Measurements from ENCODE around the gene IL4.
"Not testable (repeated sequence)": the region's sequence is repeated elsewhere in the genome, so short reads cannot be mapped to it uniquely, and the experiment has no call there.

The IL4 gene

DNA sequence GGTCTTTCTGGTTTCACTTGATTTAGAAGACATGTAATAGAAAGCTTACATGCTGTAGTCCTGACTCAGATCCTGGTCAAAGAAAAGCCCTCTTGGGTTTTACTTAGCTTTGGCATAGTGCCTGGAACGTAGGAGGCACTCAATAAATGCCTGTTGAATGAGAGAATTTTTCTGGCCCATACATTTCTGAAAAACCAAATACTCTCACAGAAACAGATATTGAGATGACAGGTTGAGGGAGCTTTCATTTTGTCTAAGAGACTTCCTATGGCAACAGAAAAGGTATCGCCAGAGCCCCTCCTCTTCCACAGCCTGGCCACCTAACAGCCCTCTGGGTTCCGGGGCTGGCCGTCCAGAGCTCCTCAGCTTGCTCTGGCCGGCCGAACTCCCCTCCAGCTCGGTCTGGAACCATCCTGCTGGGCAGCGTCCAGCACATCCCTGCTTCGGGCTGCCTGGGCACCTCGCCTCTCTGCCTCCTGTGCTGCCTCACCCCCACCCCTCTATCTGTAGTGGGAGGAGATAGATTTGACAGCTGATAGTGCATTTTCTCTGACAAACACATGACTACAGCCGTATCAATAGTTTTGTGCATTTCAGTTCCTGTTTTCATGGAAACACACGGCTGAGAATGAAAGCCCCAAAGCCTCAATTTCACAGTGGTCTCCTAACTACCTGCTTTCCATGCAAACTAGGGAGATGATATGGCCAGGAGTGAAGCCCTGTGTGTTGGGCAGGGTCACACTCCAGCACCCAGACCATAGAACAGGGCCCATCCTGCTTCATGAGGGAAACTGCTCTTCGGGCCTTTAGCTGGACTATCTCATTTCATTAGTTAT, 1.1 kb downstream of the IL4 start:
- no peak for DNase-seq (ENCODE audit: low spot score)

DNA sequence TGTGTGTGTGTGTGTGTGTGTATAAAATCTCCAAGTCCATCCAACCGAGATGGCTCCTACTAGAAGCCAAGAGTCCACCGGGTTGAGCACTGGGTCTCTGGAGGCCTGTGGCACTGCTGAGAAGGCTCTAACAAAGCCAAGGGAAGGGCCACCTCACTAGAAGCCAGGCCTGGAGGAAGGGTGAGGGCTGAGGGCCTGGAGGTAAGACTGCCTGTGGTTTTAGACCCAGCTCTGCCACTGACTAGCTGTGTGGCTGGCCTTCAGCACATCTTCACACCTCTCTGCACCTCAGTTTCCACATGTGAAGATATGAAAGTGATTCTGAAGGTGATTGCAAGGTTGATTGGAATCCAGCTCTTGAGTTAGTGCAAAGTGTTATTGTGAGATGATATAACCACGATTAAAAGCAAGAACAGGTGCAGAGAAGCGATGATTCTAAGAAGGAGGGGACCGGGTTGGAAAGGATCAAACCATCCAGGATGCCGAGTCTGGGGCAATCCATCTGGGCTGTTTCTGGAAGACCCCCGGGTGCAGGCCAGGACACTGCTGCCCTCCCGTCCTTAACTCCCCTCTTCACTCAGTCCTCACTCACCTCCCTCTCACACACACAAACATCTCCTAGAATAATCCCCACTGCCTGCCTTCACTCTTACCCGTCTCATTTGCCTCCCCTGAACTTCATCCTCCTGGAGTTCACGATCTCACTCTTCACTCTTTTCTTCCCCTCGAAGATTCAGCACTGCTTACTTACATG, 2.3 kb downstream of the IL4 start:
- no peak for DNase-seq (ENCODE audit: low spot score)

DNA sequence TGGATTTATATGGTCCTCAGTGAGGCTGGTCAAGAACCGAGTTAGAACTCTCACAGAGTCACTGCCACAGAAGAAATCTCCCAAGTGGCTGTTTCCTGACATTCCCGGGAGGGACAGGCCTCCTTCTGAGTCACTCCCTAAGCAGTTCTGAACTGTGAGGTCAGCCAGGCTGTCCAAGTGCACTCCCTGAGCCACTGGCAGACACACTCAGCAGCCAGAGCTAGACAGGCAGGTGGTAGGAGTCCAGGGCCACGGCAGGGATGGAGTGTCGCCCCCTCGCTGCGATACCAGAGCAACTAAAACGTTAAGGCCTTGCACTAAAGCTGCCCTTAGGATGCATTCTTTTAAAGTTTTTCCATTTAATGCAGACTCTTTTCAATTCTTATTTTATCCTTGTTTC, 3.4 kb downstream of the IL4 start:
- peak; percentile 63 for DNase-seq (ENCODE audit: low spot score)

DNA sequence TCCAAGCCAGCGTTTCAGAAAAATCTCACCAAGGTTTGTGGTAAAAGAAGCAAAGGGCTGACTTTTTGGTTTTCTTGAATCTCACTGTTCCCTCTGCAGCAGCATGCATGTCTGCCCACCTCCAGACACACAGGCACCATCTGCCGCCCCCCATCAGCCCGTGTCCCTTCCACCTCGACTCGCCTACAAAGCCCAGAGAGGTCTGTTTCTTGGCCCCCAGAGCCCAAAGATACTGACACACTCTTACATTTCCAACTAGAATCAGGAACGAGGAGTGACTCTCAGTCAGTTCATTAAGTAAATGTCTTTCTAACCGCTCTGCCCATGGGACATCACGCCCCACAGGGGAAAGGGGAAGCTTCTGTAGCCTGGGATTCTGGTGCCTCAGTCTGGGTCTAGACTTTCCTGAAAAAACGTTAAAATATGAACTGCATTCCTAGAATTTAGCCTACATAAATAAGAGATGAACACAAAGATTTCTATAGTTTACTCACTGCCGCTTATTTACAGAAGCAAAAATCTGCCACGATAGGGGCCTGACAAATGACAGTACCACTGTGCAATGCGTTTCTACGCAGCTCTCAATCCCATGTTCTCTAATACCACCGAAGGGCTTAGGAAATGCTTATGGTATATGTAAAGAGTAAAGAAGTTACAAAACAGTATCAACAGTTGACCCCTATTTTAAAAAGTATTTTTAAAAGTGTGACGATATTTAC, 4.1 kb downstream of the IL4 start:
- no peak for DNase-seq (ENCODE audit: low spot score)

GRCh38 chr5:132678735-132679134, 4.9 kb downstream of the IL4 start:
- DNase-seq (ENCODE audit: low spot score): no peak

GRCh38 chr5:132679166-132679565, 5.4 kb downstream of the IL4 start:
- no peak for DNase-seq (ENCODE audit: low spot score)

DNA sequence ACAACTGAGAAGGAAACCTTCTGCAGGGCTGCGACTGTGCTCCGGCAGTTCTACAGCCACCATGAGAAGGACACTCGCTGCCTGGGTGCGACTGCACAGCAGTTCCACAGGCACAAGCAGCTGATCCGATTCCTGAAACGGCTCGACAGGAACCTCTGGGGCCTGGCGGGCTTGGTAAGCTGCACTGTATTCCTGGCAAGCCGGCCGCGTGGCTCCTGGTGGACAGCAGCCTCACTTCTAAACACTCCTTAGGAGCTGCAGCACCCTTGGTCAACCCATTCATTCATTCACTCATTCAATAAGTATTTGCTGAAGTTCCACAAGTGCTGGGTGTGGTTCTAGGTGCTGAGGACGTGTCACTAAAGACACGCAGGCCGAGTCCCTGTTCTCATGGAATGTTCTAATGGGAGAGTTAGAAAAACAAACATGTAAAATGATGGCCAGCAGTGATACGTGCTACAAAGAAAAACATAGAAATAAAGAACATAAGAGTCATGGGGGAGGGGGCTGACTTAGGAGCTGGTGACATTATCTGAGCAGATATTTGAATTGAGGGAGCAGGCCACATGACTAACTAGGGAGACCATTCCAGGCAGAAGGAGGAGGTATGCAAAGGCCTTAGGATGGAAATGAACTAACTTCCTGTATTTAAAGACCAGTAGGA, 6.1 kb downstream of the IL4 start:
- DNase-seq (ENCODE audit: low spot score): no peak

GRCh38 chr5:132680780-132681475, 7.1 kb downstream of the IL4 start:
- DNase-seq (ENCODE audit: low spot score): no peak

GRCh38 chr5:132681476-132681831, 7.7 kb downstream of the IL4 start:
- no peak for DNase-seq (ENCODE audit: low spot score)

- DNase-seq (ENCODE audit: low spot score): no peak
Measured at GRCh38 chr5:132681983-132682382, 8.2 kb downstream of the IL4 start.

DNA sequence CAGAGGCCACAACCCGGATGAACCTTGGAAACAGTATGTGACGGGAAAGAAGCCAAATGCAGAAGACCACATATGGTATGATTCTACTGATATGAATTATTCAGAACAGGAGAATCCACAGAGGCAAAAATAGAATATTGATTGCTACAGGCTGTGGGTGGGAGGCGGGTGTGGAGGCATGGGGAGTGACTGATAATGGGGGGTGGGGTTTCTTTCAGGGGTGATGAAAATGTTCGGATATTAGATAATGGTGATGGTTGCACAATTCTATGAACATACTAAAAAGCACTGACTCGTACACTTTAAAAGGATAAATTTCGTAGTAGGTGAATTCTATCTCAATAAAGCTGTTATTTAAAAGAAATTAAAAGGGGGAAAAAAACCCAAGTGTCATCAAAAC, 10.7 kb downstream of the IL4 start:
- DNase-seq (ENCODE audit: low spot score): no peak

DNA sequence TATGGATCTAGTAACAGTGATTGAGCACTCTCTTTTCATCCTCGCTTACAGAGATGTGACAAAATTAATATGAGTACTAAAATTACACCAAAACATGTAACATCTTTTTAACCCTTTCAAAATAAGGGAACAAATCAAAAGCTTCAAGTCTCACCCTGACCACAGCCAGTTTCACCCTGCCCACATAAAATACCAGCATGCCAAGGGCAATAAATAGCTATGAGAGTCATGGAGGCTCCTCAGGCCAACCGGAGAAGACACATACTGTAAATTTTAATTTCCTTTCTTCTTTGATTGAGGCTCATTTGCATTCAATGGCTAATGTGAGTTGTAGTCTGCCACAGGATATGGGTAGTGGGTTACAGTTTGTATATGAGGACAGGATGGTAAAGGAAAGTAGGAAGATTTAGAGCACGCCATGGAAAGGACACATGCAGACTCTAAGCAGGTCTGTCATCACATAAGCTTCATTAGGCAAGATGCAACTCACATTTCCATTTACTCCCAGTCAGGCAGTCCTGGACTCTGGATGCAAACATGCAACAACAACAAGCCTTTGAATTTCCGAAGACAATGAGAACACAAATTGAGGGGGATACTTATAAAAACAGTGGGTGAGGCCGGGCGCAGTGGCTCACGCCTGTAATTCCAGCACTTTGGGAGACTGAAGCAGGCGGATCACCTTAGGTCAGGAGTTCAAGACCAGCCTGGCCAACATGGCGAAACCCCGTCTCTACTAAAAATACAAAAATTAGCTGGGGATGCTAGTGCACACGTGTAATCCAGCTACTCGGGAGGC, 11.3 kb downstream of the IL4 start:
- DNase-seq (ENCODE audit: low spot score): no peak

GRCh38 chr5:132686193-132686592, 12.4 kb downstream of the IL4 start:
- no peak for DNase-seq (ENCODE audit: low spot score)

- DNase-seq (ENCODE audit: low spot score): no peak
Measured at GRCh38 chr5:132687995-132688394, 14.2 kb downstream of the IL4 start.

- DNase-seq (ENCODE audit: low spot score): no peak
Measured at GRCh38 chr5:132688536-132689339, 14.9 kb downstream of the IL4 start.

GRCh38 chr5:132689513-132689912, 15.7 kb downstream of the IL4 start:
- no peak for DNase-seq (ENCODE audit: low spot score)

DNA sequence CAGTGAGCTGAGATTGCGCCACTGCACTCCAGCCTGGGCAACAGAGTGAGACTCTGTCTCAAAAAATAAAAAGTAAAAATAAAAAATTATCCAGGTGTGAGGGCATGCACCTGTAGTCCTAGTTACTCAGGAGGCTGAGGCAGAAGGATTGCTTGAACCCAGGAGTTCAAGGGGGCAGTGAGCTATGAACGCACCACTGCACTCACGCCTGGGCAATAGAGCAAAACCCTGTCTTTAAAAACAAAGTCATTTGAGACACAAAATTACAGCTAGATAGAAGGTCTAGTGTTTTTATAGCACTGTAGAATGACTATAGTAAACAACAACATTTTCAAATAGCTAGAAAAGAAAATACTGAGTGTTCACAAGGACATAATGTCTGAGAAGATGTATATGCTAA, 16.4 kb downstream of the IL4 start:
- DNase-seq (ENCODE audit: low spot score): no peak

DNA sequence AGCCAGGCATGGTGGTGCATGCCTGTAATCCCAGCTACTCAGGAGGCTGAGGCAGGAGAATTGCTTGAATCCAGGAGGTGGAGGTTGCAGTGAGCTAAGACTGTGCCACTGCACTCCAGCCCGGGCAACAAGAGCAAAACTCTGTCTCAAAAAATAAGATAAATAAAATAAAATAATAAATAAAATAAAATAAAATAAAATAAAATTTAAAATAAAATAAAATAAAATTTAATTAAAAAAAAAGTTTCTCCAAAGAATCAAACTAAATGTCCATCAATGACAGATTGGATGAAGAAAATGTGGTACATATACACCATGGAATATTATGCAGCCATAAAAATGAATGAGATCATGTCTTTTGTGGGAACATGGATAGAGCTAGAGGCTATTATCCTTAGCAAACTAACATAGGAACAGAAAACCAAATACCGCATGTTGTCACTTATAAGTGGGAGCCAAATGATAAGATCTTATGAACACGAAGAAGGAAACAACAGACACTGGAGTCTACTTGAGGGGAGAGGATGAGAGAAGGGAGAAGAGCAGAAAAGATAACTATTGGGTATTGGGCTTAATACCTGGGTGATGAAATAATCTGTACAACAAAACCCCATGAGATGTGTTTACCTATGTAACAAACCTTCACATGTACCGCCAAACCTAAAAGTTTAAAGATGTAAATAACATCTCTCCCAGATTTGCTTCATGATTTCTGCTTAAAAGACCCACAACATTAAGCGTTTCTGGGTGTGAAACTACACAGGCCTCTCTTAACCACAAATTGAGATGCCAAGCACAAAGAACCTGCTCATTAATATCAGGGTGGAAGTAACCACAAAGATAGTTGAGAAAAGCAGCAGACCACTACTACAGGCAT, 18.2 kb downstream of the IL4 start:
- DNase-seq (ENCODE audit: low spot score): not testable (repeated sequence)

DNA sequence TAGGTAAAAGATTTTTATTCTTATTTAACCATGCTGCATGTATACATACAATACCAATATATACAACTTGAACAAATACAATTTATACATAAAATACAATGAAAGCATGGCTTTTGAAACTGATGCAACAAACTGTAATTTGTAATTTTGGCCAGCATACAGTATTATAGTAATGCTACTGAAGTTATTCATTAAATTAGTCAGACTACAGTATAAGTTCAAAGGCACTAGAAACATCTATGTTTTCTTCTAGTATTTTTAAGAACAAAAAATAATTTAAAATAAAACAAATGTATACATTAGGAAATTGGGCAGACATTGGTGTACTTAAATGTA, 18.8 kb downstream of the IL4 start:
- no peak for DNase-seq (ENCODE audit: low spot score)

Measured in HuH-7 (cell line).